CD4-positive, alpha-beta memory T cell (primary cell): ENCODE data around the gene CEP112. TPM values are rescaled to one million over a fixed set of nuclear protein-coding genes. Genes with fewer than 3 reads are reported as not detected.

ENCODE experiments used
- CTCF ChIA-PET: fragments of 350-600 bp; sonication (Branson Sonifier 250); formaldehyde crosslinking; loops from one replicate; lab custom pipeline; 2021; ENCODE audit warnings: inconsistent platforms; ENCODE audit not compliant: partially characterized antibody; lab: Charles Lee
- POLR2A ChIA-PET: fragments of 350-600 bp; sonication (Branson Sonifier 250); formaldehyde crosslinking; loops from one replicate; lab custom pipeline; 2021; ENCODE audit not compliant: partially characterized antibody; lab: Charles Lee
- DNase-seq, 5 donors: peaks; one replicate each; pipeline versions ENCODE4 v3.0.0 to v3.0.0-alpha.2; 2020 to 2022; ENCODE audit warnings: mixed read lengths in 1 of 5
- H3K27ac ChIP-seq: one replicate; pipeline ENCODE4 v1.7.0; 2013; ENCODE audit warnings: low read depth, low read length
- H3K27me3 ChIP-seq: 2 replicates; pipeline ENCODE4 v1.7.0; 2013; ENCODE audit warnings: mild to moderate bottlenecking, low read length, moderate library complexity; ENCODE audit not compliant: insufficient read depth
- H3K36me3 ChIP-seq: 2 replicates; pipeline ENCODE4 v1.7.0; 2013; ENCODE audit warnings: mild to moderate bottlenecking, low read length, moderate library complexity; ENCODE audit not compliant: insufficient read depth
- H3K4me1 ChIP-seq: 2 replicates; pipeline ENCODE4 v1.7.0; 2013; ENCODE audit warnings: mild to moderate bottlenecking, low read length, moderate library complexity; ENCODE audit not compliant: insufficient read depth
- H3K4me3 ChIP-seq, 2 donors: one replicate each; pipeline ENCODE4 v1.7.0; 2013; ENCODE audit warnings: low read length in 2 of 2, mild to moderate bottlenecking in 1 of 2
- H3K9me3 ChIP-seq, 2 donors: one replicate each; pipeline ENCODE4 v1.7.0; 2013; ENCODE audit warnings: low read length in 2 of 2, control low read depth in 1 of 2; ENCODE audit not compliant: control insufficient read depth in 1 of 2
- H3K27ac Mint-ChIP-seq, 7 donors: one replicate each; pipeline ENCODE4 v1.8.0; 2020 to 2021; ENCODE audit warnings: mixed read lengths in 7 of 7, mild to moderate bottlenecking in 6 of 7, inconsistent platforms in 3 of 7, moderate library complexity in 3 of 7
- H3K27me3 Mint-ChIP-seq, 2 donors: one replicate each; pipeline ENCODE4 v1.8.0; 2020 to 2021; ENCODE audit warnings: mixed read lengths in 2 of 2
- H3K36me3 Mint-ChIP-seq, 2 donors: one replicate each; pipeline ENCODE4 v1.8.0; 2020 to 2021; ENCODE audit warnings: mixed read lengths in 2 of 2, inconsistent platforms in 1 of 2, mild to moderate bottlenecking in 1 of 2
- H3K4me1 Mint-ChIP-seq, 4 donors: one replicate each; pipeline ENCODE4 v1.8.0; 2020 to 2021; ENCODE audit warnings: mixed read lengths in 4 of 4, mild to moderate bottlenecking in 1 of 4
- H3K4me3 Mint-ChIP-seq, 8 donors: one replicate each; pipeline ENCODE4 v1.8.0; 2020 to 2021; ENCODE audit warnings: mixed read lengths in 8 of 8, mild to moderate bottlenecking in 7 of 8, moderate library complexity in 6 of 8, inconsistent platforms in 3 of 8
- H3K9me3 Mint-ChIP-seq, 8 donors: one replicate each; pipeline ENCODE4 v1.8.0; 2020 to 2021; ENCODE audit warnings: mixed read lengths in 8 of 8, mild to moderate bottlenecking in 5 of 8, inconsistent platforms in 3 of 8, moderate library complexity in 1 of 8
- intact Hi-C: fragments of 100-400 bp; cut with micrococcal nuclease; formaldehyde crosslinking; loops from one replicate; pipeline ENCODE4 v1.15.1; 2023
- polyA plus RNA-seq, 2 donors: library from polyadenylated mRNA; unstranded; fragments of 300-500 nt; fragmentation: Illumina TruSeq; gene quantifications; one replicate each; pipeline ENCODE4 v1.2.3, GENCODE V29; 2021
- total RNA-seq, 2 experiments: library from RNA; stranded (reverse); gene quantifications; one replicate each; pipeline ENCODE4 v1.2.3, GENCODE V29; 2021

Gene CEP112
- total and polyA plus RNA-seq, 4 experiments from 2014 or later: 0.34 to 3.9 (median 1.4) TPM

DNA sequence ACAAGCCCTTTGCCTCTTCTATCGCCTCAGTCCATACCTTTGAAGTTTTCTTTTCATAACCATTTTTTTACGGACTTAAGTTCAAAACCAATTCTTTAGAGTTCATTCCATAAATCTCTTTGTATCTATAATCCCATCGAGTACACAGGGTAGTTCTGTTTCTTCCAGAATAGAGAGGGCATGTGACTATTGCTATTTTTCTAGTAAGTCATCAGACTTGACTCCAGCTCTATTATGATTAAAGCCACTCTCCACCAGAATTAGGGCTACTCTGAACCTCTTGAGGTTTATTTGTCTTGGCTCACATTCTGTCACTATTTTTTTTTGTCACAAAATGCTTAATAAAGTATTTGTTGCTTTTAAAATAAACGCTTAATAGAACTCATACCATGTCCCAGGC lies 438.6 kb downstream of the CEP112 start:
- Mint-ChIP-seq H3K36me3 (no peaks in the 10 kb centered on the region), H3K4me3 (no peak overlapping the region), H3K27me3 (no peaks in the 10 kb centered on the region), H3K9me3 (peaks cover 0 to 8% (median 0%) of the 10 kb centered on the region in 8 donors), H3K4me1 (peaks cover 16 to 27% (median 21%) of the 10 kb centered on the region in 4 donors), H3K27ac (no peak overlapping the region)
- Histone ChIP-seq H3K27ac (no peak overlapping the region), H3K36me3 (no peaks in the 10 kb centered on the region), H3K9me3 (no peaks in the 10 kb centered on the region), H3K4me3 (no peak overlapping the region), H3K4me1 (peaks cover 18% of the 10 kb centered on the region), H3K27me3 (no peaks in the 10 kb centered on the region)
- POLR2A ChIA-PET: no interaction called here
- no peak for DNase-seq
- CTCF ChIA-PET: no interaction called here
- intact Hi-C loops: no loop called here

- H3K27me3 Mint-ChIP-seq: no peaks in the 10 kb centered on the region
- no peak for DNase-seq
- H3K4me3 Mint-ChIP-seq: no peak overlapping the region
- Histone ChIP-seq H3K9me3 (no peaks in the 10 kb centered on the region), H3K27me3 (no peaks in the 10 kb centered on the region), H3K4me3 (no peak overlapping the region), H3K4me1 (peaks cover 18% of the 10 kb centered on the region), H3K36me3 (no peaks in the 10 kb centered on the region), H3K27ac (no peak overlapping the region)
- ChIA-PET CTCF (no interaction called here), POLR2A (interaction anchor here (0.8 to 0.9 kb wide), 2 partner anchors 9 to 192 kb away, joined by 3 to 5 read pairs; no protein-coding TSS in a partner anchor)
- peak overlapping the region in 3 of 7 donors; percentile 2 to 60 (median 7) for H3K27ac Mint-ChIP-seq
- H3K4me1 Mint-ChIP-seq: peaks cover 16 to 27% (median 21%) of the 10 kb centered on the region in 4 donors
- H3K9me3 Mint-ChIP-seq: peaks cover 0 to 7% (median 0%) of the 10 kb centered on the region in 8 donors
- intact Hi-C loops: no loop called here
- no peaks in the 10 kb centered on the region for H3K36me3 Mint-ChIP-seq
Measured at GRCh38 chr17:65751263-65751662, 440.7 kb downstream of the CEP112 start.

GRCh38 chr17:65750631-65751115 lies 441.3 kb downstream of the CEP112 start:
- no peaks in the 10 kb centered on the region for H3K36me3 Mint-ChIP-seq
- no peak overlapping the region for H3K4me3 ChIP-seq
- H3K27ac Mint-ChIP-seq: peak overlapping the region in 6 of 7 donors; percentile 8 to 84 (median 65)
- peaks cover 0 to 5% (median 0%) of the 10 kb centered on the region in 8 donors for H3K9me3 Mint-ChIP-seq
- no peaks in the 10 kb centered on the region for H3K9me3 ChIP-seq
- no peak overlapping the region for H3K27ac ChIP-seq
- H3K27me3 ChIP-seq: no peaks in the 10 kb centered on the region
- ChIA-PET POLR2A (interaction anchor here (0.7 to 0.9 kb wide), 3 partner anchors 9 to 1091 kb away, joined by 3 to 5 read pairs (median 3); no protein-coding TSS in a partner anchor), CTCF (interaction anchor here (1.0 kb wide), 1 partner anchor 18 kb away, joined by 3 read pairs; no protein-coding TSS in a partner anchor)
- intact Hi-C loops: no loop called here
- peaks cover 16 to 27% (median 21%) of the 10 kb centered on the region in 4 donors for H3K4me1 Mint-ChIP-seq
- H3K27me3 Mint-ChIP-seq: no peaks in the 10 kb centered on the region
- peaks cover 18% of the 10 kb centered on the region for H3K4me1 ChIP-seq
- DNase-seq: peak; percentile 72 to 76 (median 75)
- H3K36me3 ChIP-seq: no peaks in the 10 kb centered on the region
- H3K4me3 Mint-ChIP-seq: peak overlapping the region in 6 of 8 donors; percentile 37 to 78 (median 62)

DNA sequence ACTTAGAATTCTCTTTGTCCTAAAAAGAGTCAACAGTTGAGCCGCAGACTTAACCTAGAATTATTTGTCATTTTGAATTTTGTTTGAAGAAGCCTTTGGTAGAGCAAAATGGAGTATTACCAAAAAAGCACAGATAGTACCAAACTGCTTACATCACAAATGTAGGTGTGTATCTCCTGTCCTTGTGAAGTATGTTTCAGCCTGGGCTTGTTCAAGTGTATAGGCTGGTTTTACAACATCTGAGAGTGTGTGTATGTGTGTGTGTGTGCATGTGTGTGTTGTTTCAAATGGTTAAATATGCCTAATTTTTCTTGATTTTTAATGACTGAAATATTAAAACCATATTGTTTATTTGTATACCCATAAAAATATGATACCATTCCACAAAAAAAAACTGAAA lies 441.8 kb downstream of the CEP112 start:
- peak overlapping the region in 2 of 7 donors; percentile 52 to 65 for H3K27ac Mint-ChIP-seq

GRCh38 chr17:65749479-65749878 lies 442.5 kb downstream of the CEP112 start:
- POLR2A ChIA-PET: no interaction called here
- Histone ChIP-seq H3K27me3 (no peaks in the 10 kb centered on the region), H3K4me1 (peaks cover 18% of the 10 kb centered on the region), H3K27ac (no peak overlapping the region), H3K9me3 (no peaks in the 10 kb centered on the region), H3K36me3 (no peaks in the 10 kb centered on the region), H3K4me3 (no peak overlapping the region)
- peaks cover 16 to 27% (median 21%) of the 10 kb centered on the region in 4 donors for H3K4me1 Mint-ChIP-seq
- H3K9me3 Mint-ChIP-seq: peaks cover 0 to 2% (median 0%) of the 10 kb centered on the region in 8 donors
- H3K27ac Mint-ChIP-seq: no peak overlapping the region
- H3K27me3 Mint-ChIP-seq: no peaks in the 10 kb centered on the region
- H3K4me3 Mint-ChIP-seq: no peak overlapping the region
- DNase-seq: no peak
- CTCF ChIA-PET: no interaction called here
- H3K36me3 Mint-ChIP-seq: no peaks in the 10 kb centered on the region
- intact Hi-C loops: no loop called here

More for the DNA sequence above, 441.8 kb downstream of the CEP112 start:
- intact Hi-C loops: no loop called here
- POLR2A ChIA-PET: interaction anchor here (0.7 to 0.9 kb wide), 3 partner anchors 8 to 1092 kb away, joined by 3 to 5 read pairs (median 3); no protein-coding TSS in a partner anchor
- peaks cover 16 to 27% (median 21%) of the 10 kb centered on the region in 4 donors for H3K4me1 Mint-ChIP-seq
- Histone ChIP-seq H3K4me1 (peaks cover 18% of the 10 kb centered on the region), H3K9me3 (no peaks in the 10 kb centered on the region), H3K4me3 (no peak overlapping the region), H3K36me3 (no peaks in the 10 kb centered on the region), H3K27ac (no peak overlapping the region), H3K27me3 (no peaks in the 10 kb centered on the region)
- no peaks in the 10 kb centered on the region for H3K27me3 Mint-ChIP-seq
- no peak for DNase-seq
- peaks cover 0 to 5% (median 0%) of the 10 kb centered on the region in 8 donors for H3K9me3 Mint-ChIP-seq
- CTCF ChIA-PET: interaction anchor here (1.0 kb wide), 1 partner anchor 17 kb away, joined by 3 read pairs; no protein-coding TSS in a partner anchor
- no peak overlapping the region for H3K4me3 Mint-ChIP-seq
- no peaks in the 10 kb centered on the region for H3K36me3 Mint-ChIP-seq

GRCh38 chr17:65745241-65745640 lies 446.7 kb downstream of the CEP112 start:
- Histone ChIP-seq H3K4me3 (no peak overlapping the region), H3K4me1 (peaks cover 24% of the 10 kb centered on the region), H3K36me3 (no peaks in the 10 kb centered on the region), H3K9me3 (no peaks in the 10 kb centered on the region), H3K27ac (no peak overlapping the region), H3K27me3 (no peaks in the 10 kb centered on the region)
- Mint-ChIP-seq H3K9me3 (peaks cover 0 to 2% (median 0%) of the 10 kb centered on the region in 8 donors), H3K27me3 (no peaks in the 10 kb centered on the region), H3K36me3 (no peaks in the 10 kb centered on the region), H3K27ac (no peak overlapping the region), H3K4me3 (no peak overlapping the region), H3K4me1 (peaks cover 17 to 22% (median 20%) of the 10 kb centered on the region in 4 donors)
- intact Hi-C loops: no loop called here
- POLR2A ChIA-PET: no interaction called here
- CTCF ChIA-PET: no interaction called here
- no peak for DNase-seq

- Histone ChIP-seq H3K36me3 (no peaks in the 10 kb centered on the region), H3K27ac (no peak overlapping the region), H3K4me1 (peaks cover 21% of the 10 kb centered on the region), H3K27me3 (no peaks in the 10 kb centered on the region), H3K9me3 (no peaks in the 10 kb centered on the region), H3K4me3 (no peak overlapping the region)
- intact Hi-C loops: no loop called here
- peaks cover 17 to 19% (median 17%) of the 10 kb centered on the region in 4 donors for H3K4me1 Mint-ChIP-seq
- no peak for DNase-seq
- no peaks in the 10 kb centered on the region for H3K27me3 Mint-ChIP-seq
- peak overlapping the region in 1 of 7 donors; percentile 48 for H3K27ac Mint-ChIP-seq
- POLR2A ChIA-PET: no interaction called here
- no peaks in the 10 kb centered on the region for H3K36me3 Mint-ChIP-seq
- peak overlapping the region in 1 of 8 donors; percentile 65 for H3K4me3 Mint-ChIP-seq
- peaks cover 0 to 8% (median 0%) of the 10 kb centered on the region in 8 donors for H3K9me3 Mint-ChIP-seq
- CTCF ChIA-PET: no interaction called here
Measured at GRCh38 chr17:65743308-65743655, 448.7 kb downstream of the CEP112 start.
